K562 (cell line): Measurements from ENCODE around the gene SH3PXD2B. TPM values are rescaled to one million over a fixed set of nuclear protein-coding genes. Genes with fewer than 3 reads are reported as not detected.

Source experiments
- ASH1L ChIP-seq: fragments of 450-650 bp; IDR thresholded peaks from 2 replicates; pipeline ENCODE4 v1.6.1; 2018; ENCODE audit warnings: borderline replicate concordance, mild to moderate bottlenecking, low read depth; ENCODE audit not compliant: partially characterized antibody
- ATF2 ChIP-seq: sonication (generic); formaldehyde crosslinking; IDR thresholded peaks from 2 replicates; pipeline ENCODE4 v1.8.1; 2022; ENCODE audit warnings: missing genetic modification reagents
- BMI1 ChIP-seq: fragments of 150-350 bp; IDR thresholded peaks from 2 replicates; pipeline ENCODE4 v1.6.1; 2014; ENCODE audit warnings: low read length
- CBFA2T2 ChIP-seq: fragments of 450-650 bp; conservative IDR thresholded peaks from 2 replicates; pipeline ENCODE4 v1.6.1; 2017; ENCODE audit warnings: mild to moderate bottlenecking
- CBFA2T3 ChIP-seq: fragments of 450-650 bp; IDR thresholded peaks from 2 replicates; pipeline ENCODE4 v1.6.1; 2017
- FOS ChIP-seq: IDR thresholded peaks from 3 replicates; pipeline ENCODE4 v1.6.1; 2011; ENCODE audit not compliant: insufficient read length; ENCODE audit errors: extremely low read depth
- MYNN ChIP-seq, 2 experiments: sonication (generic); formaldehyde crosslinking in 1 of 2; IDR thresholded peaks; 2 replicates each; pipeline versions ENCODE4 v1.5.0 to v1.6.1; 2016 to 2020; ENCODE audit warnings: antibody characterized with exemption in 1 of 2, missing genetic modification reagents in 1 of 2
- NFATC3 ChIP-seq: fragments of 450-650 bp; IDR thresholded peaks from 2 replicates; pipeline ENCODE4 v1.6.1; 2017; ENCODE audit warnings: mild to moderate bottlenecking
- NFIC ChIP-seq: fragments of 450-650 bp; IDR thresholded peaks from 2 replicates; pipeline ENCODE4 v1.6.1; 2017; ENCODE audit warnings: mild to moderate bottlenecking, inconsistent platforms
- POLR2H ChIP-seq: IDR thresholded peaks from 2 replicates; pipeline ENCODE4 v1.6.1; 2016; ENCODE audit warnings: missing genetic modification characterization, low read depth, mild to moderate bottlenecking, control low read depth, missing compliant biosample characterization, moderate library complexity
- RBM14 ChIP-seq: fragments of 200-400 bp; formaldehyde crosslinking; IDR thresholded peaks from 2 replicates; pipeline ENCODE4 v1.6.1; 2018; ENCODE audit warnings: low read depth, mild to moderate bottlenecking, low read length, moderate library complexity, borderline replicate concordance; ENCODE audit not compliant: insufficient read depth
- SMAD1 ChIP-seq: fragments of 150-350 bp; IDR thresholded peaks from 2 replicates; pipeline ENCODE4 v1.6.1; 2014; ENCODE audit warnings: low read length, low read depth; ENCODE audit not compliant: partially characterized antibody
- SREBF1 ChIP-seq: fragments of 150-350 bp; IDR thresholded peaks from 2 replicates; pipeline ENCODE4 v1.6.1; 2014; ENCODE audit warnings: antibody characterized with exemption, low read depth, low read length, borderline replicate concordance
- ZC3H8 ChIP-seq: fragments of 450-650 bp; IDR thresholded peaks from 2 replicates; pipeline ENCODE4 v1.6.1; 2017
- ZNF143 ChIP-seq: sonication (generic); formaldehyde crosslinking; IDR thresholded peaks from 2 replicates; pipeline ENCODE4 v1.9.0; 2022; ENCODE audit warnings: mild to moderate bottlenecking, missing genetic modification reagents
- ZNF165 ChIP-seq: fragments of 250-450 bp; sonication (Bioruptor Pico); IDR thresholded peaks from 2 replicates; pipeline ENCODE4 v1.4.0; 2020; ENCODE audit warnings: borderline replicate concordance
- ZNF384 ChIP-seq: IDR thresholded peaks from 2 replicates; pipeline ENCODE4 v1.6.1; 2012; ENCODE audit warnings: low read depth, low read length, improper control_type of control experiment
- ZNF589 ChIP-seq: fragments of 200-800 bp; sonication (Bioruptor generic); IDR thresholded peaks from 2 replicates; pipeline ENCODE4 v1.6.1; 2016; ENCODE audit warnings: low read depth, missing genetic modification characterization, missing compliant biosample characterization
- ZNF766 ChIP-seq: fragments of 200-800 bp; sonication (Bioruptor generic); conservative IDR thresholded peaks from 2 replicates; pipeline ENCODE4 v1.6.1; 2016; ENCODE audit warnings: missing genetic modification characterization, missing compliant biosample characterization
- polyA plus RNA-seq, 8 experiments: library from polyadenylated mRNA; depleted of rRNA in 4 of 8; stranded (reverse) in 5 of 8; unstranded in 3 of 8; fragments of >200 nt; fragmentation: Nextera tagmentation in 2 of 8; fragmentation: Illumina TruSeq in 1 of 8; extraction: Ambion mirVana in 2 of 8; extraction: Trizol in 1 of 8; gene quantifications; 2 replicates each; pipeline versions ENCODE4 v1.2.1 to v1.2.3, GENCODE V29; 2011 to 2014; ENCODE audit warnings: inconsistent platforms in 1 of 8, missing spikeins in 1 of 8
- total RNA-seq, 7 experiments: library from RNA; depleted of rRNA in 6 of 7; stranded (reverse); fragments of >200 nt in 6 of 7; fragmentation: Illumina TruSeq in 2 of 7; extraction: Trizol in 2 of 7; gene quantifications; 2 replicates each; pipeline versions ENCODE4 v1.2.1 to v1.2.3, GENCODE V29; 2011 to 2021; ENCODE audit warnings: low replicate concordance in 1 of 7
- TF ChIP-seq, protein P1 (sequence below): sonication (generic); formaldehyde crosslinking; IDR thresholded peaks from 2 replicates; pipeline ENCODE4 v1.8.1; 2022; ENCODE audit warnings: missing genetic modification reagents
- TF ChIP-seq, protein P2 (sequence below): fragments of 450-650 bp; IDR thresholded peaks from 2 replicates; pipeline ENCODE4 v1.6.1; 2016; ENCODE audit warnings: low read depth, mild to moderate bottlenecking, moderate library complexity
- TF ChIP-seq, protein P3 (sequence below), 2 experiments: fragments of 450-650 bp; IDR thresholded peaks; 2 replicates each; pipeline ENCODE4 v1.6.1; 2016

The SH3PXD2B gene
- total and polyA plus RNA-seq, 9 of the 15 experiments (the other 6 are each of a cell fraction or from before 2014, with no cell fraction given): 0.04 to 0.66 (median 0.19) TPM

GRCh38 chr5:172443441-172444109 lies 10.8 kb downstream of the SH3PXD2B start (continued):
- TF ChIP-seq, protein P1, sequence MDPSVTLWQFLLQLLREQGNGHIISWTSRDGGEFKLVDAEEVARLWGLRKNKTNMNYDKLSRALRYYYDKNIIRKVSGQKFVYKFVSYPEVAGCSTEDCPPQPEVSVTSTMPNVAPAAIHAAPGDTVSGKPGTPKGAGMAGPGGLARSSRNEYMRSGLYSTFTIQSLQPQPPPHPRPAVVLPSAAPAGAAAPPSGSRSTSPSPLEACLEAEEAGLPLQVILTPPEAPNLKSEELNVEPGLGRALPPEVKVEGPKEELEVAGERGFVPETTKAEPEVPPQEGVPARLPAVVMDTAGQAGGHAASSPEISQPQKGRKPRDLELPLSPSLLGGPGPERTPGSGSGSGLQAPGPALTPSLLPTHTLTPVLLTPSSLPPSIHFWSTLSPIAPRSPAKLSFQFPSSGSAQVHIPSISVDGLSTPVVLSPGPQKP: no peak
- no peak for TF ChIP-seq NFATC3
- TF ChIP-seq ZNF165 (CRISPR knock-in tag): no peak
- peak; percentile 60 for TF ChIP-seq CBFA2T2
- no peak for TF ChIP-seq RBM14
- no peak for TF ChIP-seq FOS
- no peak for TF ChIP-seq ZNF384
- no peak for TF ChIP-seq SREBF1
- TF ChIP-seq ZNF143 (CRISPR knock-in tag): no peak
- TF ChIP-seq BMI1: no peak
- TF ChIP-seq NFIC: peak; percentile 97
- TF ChIP-seq ASH1L: no peak
- TF ChIP-seq, protein P2, sequence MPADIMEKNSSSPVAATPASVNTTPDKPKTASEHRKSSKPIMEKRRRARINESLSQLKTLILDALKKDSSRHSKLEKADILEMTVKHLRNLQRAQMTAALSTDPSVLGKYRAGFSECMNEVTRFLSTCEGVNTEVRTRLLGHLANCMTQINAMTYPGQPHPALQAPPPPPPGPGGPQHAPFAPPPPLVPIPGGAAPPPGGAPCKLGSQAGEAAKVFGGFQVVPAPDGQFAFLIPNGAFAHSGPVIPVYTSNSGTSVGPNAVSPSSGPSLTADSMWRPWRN: no peak
- no peak for TF ChIP-seq MYNN (IDR thresholded peaks at IDR 0.05)
- no peak for TF ChIP-seq MYNN (CRISPR knock-in tag; IDR thresholded peaks at IDR 0.05)
- no peak for TF ChIP-seq SMAD1
- TF ChIP-seq, protein P3, sequence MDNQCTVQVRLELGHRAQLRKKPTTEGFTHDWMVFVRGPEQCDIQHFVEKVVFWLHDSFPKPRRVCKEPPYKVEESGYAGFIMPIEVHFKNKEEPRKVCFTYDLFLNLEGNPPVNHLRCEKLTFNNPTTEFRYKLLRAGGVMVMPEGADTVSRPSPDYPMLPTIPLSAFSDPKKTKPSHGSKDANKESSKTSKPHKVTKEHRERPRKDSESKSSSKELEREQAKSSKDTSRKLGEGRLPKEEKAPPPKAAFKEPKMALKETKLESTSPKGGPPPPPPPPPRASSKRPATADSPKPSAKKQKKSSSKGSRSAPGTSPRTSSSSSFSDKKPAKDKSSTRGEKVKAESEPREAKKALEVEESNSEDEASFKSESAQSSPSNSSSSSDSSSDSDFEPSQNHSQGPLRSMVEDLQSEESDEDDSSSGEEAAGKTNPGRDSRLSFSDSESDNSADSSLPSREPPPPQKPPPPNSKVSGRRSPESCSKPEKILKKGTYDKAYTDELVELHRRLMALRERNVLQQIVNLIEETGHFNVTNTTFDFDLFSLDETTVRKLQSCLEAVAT (IDR thresholded peaks at IDR 0.05): no peak
- TF ChIP-seq ATF2 (CRISPR knock-in tag): no peak
- no peak for TF ChIP-seq ZC3H8
- no peak for TF ChIP-seq POLR2H (tag)
- TF ChIP-seq ZNF589 (CRISPR knock-in tag): 0 out of 2 replicates have a peak, but pooled peaks have one; percentile 34
- TF ChIP-seq ZNF766 (CRISPR knock-in tag): peak; percentile 98
- peak; percentile 70 for TF ChIP-seq CBFA2T3
